ENCODE results near the gene PPP2R5C. TPM values are rescaled to one million over a fixed set of nuclear protein-coding genes. Genes with fewer than 3 reads are reported as not detected.

PPP2R5C gene
- total and polyA plus RNA-seq, 2 of the 8 experiments (the other 6 are each of a cell fraction or from before 2014, with no cell fraction given) = 49.6 to 95.9 TPM

GRCh38 chr14:101862711-101863110 lies 101.2 kb downstream of the PPP2R5C start:
- H2BK120ac ChIP-seq (replicated peaks; ENCODE audit: low read depth, low read length) = no peak overlapping the region
- no peak overlapping the region for H4K8ac ChIP-seq (ENCODE audit: extremely low read depth, insufficient read depth, low read length)
- H3K79me1 ChIP-seq (ENCODE audit: low read depth, low read length) = no peaks in the 10 kb centered on the region; the same call in 1 of the 2 replicates
- H3K18ac ChIP-seq (ENCODE audit: extremely low read depth, low read length) = no peak overlapping the region
- H2AK5ac ChIP-seq (ENCODE audit: low read depth, low read length) = no peak overlapping the region
- no peaks in the 10 kb centered on the region for H3K23me2 ChIP-seq (ENCODE audit: low read depth, low read length)
- FAIRE-seq (no peak), DNase-seq (ENCODE audit: low read depth in 1 of 2, low spot score in 2 of 2) (no peak)
- H2BK15ac ChIP-seq (ENCODE audit: low read length) = no peak overlapping the region
- H2BK5ac ChIP-seq (ENCODE audit: low read depth, low read length) = no peak overlapping the region
- H3K56ac ChIP-seq (replicated peaks; ENCODE audit: insufficient read length, low read depth, low read length) = no peak overlapping the region
- POLR2A ChIA-PET (ENCODE audit: partially characterized antibody) = no interaction called here
- peaks cover 2 to 5% of the 10 kb centered on the region in 2 experiments for H4K20me1 ChIP-seq (replicated peaks in 1 of 2; ENCODE audit: control insufficient read depth in 1 of 2, insufficient read depth in 2 of 2, low read length in 2 of 2)
- peaks cover 0 to 3% (median 0%) of the 10 kb centered on the region in 4 experiments; a peak in 1 of 8 replicates for H3K36me3 ChIP-seq (ENCODE audit: control insufficient read depth in 2 of 4, insufficient read depth in 4 of 4, low read length in 3 of 4)
- no peak overlapping the region for H3K14ac ChIP-seq (ENCODE audit: insufficient read length)
- H3K23ac ChIP-seq (ENCODE audit: insufficient read length) = no peak overlapping the region
- H3K9ac ChIP-seq (replicated peaks in 1 of 4; ENCODE audit: extremely low read depth in 1 of 4, low read depth in 3 of 4, low read length in 3 of 4) = no peak overlapping the region
- H3K4me1 ChIP-seq (replicated peaks in 1 of 4; ENCODE audit: control insufficient read depth in 3 of 4, insufficient read depth in 4 of 4, low read length in 3 of 4) = no peaks in the 10 kb centered on the region
- H4K91ac ChIP-seq (replicated peaks; ENCODE audit: insufficient read length, low read length) = no peak overlapping the region
- no peak overlapping the region for H2BK12ac ChIP-seq (ENCODE audit: low read depth, low read length)
- H4K5ac ChIP-seq (ENCODE audit: insufficient read length, low read depth, low read length) = no peak overlapping the region
- no peak overlapping the region for H2AFZ ChIP-seq (ENCODE audit: low read length)
- no peak for TF ChIP-seq MAFK (IDR thresholded peaks at IDR 0.05; ENCODE audit: low read depth, low read length)
- no peak for TF ChIP-seq RAD21 (IDR thresholded peaks at IDR 0.05 in 1 of 2, conservative IDR thresholded peaks at IDR 0.05 in 1 of 2; ENCODE audit: low read depth in 2 of 2, low read length in 2 of 2)
- TF ChIP-seq PHF8 (conservative IDR thresholded peaks at IDR 0.05; ENCODE audit: low read depth, low read length) = no peak
- H3K4me2 ChIP-seq (ENCODE audit: insufficient read depth in 1 of 2, low read depth in 2 of 2, low read length in 2 of 2) = no peak overlapping the region
- CTCF ChIA-PET (ENCODE audit: partially characterized antibody) = no interaction called here
- H3K9me3 ChIP-seq (ENCODE audit: insufficient read depth in 2 of 2, low read depth in 1 of 2, low read length in 1 of 2) = no peaks in the 10 kb centered on the region
- no peak overlapping the region for H3K4me3 ChIP-seq (ENCODE audit: extremely low read depth in 1 of 4, insufficient read depth in 2 of 4, low read depth in 3 of 4, low read length in 4 of 4)
- WGBS, 2 experiments (ENCODE audit: extremely low coverage in 1 of 2, insufficient coverage in 1 of 2, insufficient read length in 1 of 2, insufficient replicate concordance in 2 of 2, low coverage in 1 of 2, low lambda C conversion rate in 2 of 2, missing lambda C conversion rate in 1 of 2) = 93% methylated on average over 4 of the region's 4 CpGs; no CpG with 5 or more reads in 1 of the 2 experiments
- H3K27ac ChIP-seq (ENCODE audit: low read depth, low read length) = no peak overlapping the region
- H2BK20ac ChIP-seq (ENCODE audit: low read length) = no peak overlapping the region
- H3K79me2 ChIP-seq (ENCODE audit: control insufficient read depth in 1 of 2, insufficient read depth in 2 of 2, low read length in 2 of 2) = no peaks in the 10 kb centered on the region
- no peaks in the 10 kb centered on the region for H3K27me3 ChIP-seq (replicated peaks in 1 of 4; ENCODE audit: control insufficient read depth in 3 of 4, extremely low read depth in 1 of 4, insufficient read depth in 3 of 4, low read length in 3 of 4)
- H3K4ac ChIP-seq (replicated peaks; ENCODE audit: insufficient read length, low read depth, low read length) = no peak overlapping the region
